Measurements from ENCODE around the gene SFXN2.

The SFXN2 gene

DNA sequence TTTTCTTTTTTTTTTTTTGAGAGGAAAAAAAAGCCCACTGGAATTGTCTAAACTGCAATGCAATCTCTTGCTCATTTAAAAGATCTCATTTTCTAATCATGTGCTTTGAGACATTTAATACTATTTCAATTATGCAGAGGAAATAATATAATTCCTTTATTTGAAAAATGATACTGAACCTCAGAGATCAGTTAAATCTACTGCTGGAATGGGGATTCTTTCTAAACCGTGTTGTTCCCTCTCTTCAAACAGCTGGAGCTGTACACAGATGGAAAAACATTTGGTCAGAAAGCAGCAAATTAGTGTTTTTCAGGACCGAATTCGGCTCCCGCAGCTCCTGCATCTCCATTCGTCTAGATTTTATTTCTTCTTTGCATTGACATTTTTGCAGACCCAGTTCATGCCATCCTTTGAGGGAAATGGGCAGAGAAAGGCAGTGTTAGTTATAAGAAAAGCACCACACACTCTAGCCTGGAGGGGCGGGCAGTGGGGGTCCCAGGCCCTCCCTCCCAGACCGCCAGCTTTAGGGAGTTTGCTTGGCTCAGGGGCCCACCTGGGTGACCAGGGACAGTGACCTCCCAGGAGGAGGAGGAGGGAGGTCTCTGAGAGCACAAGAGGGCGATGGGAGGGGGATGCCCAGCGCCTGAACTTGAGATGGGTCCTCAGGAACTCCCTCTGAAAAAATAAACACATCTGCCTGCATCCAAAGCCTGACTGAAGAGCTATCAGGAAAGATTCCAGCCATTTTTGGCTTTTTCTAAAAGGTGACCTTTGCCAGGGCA is 37.7 kb upstream of the SFXN2 start:
- TF ChIP-seq, protein P1, sequence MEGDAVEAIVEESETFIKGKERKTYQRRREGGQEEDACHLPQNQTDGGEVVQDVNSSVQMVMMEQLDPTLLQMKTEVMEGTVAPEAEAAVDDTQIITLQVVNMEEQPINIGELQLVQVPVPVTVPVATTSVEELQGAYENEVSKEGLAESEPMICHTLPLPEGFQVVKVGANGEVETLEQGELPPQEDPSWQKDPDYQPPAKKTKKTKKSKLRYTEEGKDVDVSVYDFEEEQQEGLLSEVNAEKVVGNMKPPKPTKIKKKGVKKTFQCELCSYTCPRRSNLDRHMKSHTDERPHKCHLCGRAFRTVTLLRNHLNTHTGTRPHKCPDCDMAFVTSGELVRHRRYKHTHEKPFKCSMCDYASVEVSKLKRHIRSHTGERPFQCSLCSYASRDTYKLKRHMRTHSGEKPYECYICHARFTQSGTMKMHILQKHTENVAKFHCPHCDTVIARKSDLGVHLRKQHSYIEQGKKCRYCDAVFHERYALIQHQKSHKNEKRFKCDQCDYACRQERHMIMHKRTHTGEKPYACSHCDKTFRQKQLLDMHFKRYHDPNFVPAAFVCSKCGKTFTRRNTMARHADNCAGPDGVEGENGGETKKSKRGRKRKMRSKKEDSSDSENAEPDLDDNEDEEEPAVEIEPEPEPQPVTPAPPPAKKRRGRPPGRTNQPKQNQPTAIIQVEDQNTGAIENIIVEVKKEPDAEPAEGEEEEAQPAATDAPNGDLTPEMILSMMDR (IDR thresholded peaks at IDR 0.05; ENCODE audit: low read length, missing control alignments): no peak
- no peak for DNase-seq (ENCODE audit: low read depth)
- H3K4me3 ChIP-seq (replicated peaks; ENCODE audit: low read depth, low read length): no peak overlapping the region

DNA sequence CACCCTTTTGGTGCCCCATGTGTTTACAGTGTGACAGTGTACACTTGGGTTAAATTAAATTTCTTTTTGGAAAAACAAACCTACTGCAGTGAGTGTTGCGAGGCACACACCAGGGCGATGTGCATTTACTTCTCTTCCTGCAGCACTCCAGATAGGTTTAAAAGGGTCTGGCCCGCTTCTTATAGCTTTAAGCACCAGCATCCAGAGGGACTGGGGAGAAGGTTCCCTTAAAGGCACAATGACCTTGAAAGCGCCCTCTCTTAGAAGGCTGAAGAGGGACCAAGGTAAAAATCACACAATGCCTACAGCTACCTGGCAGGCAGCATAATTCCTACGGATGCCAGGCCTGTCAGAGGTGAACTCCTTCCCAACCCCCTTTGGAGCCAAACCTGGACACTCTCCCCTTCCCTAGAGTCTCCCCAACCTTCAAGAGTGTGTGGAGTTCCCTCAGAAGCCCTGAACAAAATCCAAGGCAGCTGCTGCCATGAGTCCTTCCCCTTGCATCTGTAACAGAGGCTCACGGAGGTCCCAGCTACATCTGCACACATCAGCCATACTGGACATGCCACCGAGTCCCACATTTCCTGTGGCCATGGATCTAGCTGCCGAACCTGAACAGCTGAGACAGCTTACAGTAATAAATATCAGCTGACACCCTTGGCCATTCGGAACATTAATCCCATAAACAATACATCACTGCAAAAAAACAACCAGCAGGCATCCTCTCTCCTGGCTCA is 36.9 kb upstream of the SFXN2 start:
- H3K4me3 ChIP-seq (replicated peaks; ENCODE audit: low read depth, low read length): no peak overlapping the region
- TF ChIP-seq, protein P1 (IDR thresholded peaks at IDR 0.05; ENCODE audit: low read length, missing control alignments): no peak
- DNase-seq (ENCODE audit: low read depth): no peak

DNA sequence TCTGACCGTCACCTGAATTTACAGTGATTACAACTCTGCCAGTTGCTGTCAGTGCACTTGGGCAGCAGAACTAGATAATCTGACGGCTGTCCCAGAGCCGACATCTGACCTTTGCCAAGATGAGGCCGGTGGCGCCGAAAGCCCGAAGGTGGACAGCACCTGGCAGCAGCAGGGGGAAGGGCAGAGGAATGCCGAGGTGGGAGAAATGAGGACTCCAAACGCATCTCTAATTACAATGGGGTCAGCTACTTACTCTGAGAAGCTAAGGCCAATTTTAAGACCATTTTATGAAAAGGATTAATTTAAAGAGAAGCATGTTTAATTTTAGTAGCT is 36.4 kb upstream of the SFXN2 start:
- TF ChIP-seq, protein P1 (IDR thresholded peaks at IDR 0.05; ENCODE audit: low read length, missing control alignments): no peak
- no peak overlapping the region for H3K4me3 ChIP-seq (replicated peaks; ENCODE audit: low read depth, low read length)
- no peak for DNase-seq (ENCODE audit: low read depth)

DNA sequence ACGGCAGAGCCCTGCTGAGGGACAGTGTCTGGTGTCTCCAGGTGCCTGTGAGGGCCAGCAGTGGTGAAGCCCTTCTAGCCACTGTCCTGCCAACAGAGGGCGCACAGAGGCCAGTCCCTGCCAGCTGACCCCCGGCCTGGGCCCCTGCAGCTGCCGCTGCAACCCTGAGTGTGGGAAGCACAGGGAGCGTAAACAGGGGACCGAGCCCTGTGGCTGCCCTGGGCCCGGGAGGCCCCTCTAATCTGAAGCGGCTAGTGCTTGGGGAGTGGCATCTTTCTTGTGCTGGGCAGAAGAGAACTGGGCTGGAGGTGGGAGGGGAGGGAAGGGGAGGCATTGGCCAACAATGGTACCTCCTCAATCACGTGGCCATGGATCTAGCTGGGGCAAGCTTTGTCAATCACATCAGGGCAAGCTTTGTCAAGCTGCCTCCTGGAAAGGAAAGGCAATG is 35.6 kb upstream of the SFXN2 start:
- peak; percentile 67 for DNase-seq (ENCODE audit: low read depth)
- H3K4me3 ChIP-seq (replicated peaks; ENCODE audit: low read depth, low read length): no peak overlapping the region
- TF ChIP-seq, protein P1 (IDR thresholded peaks at IDR 0.05; ENCODE audit: low read length, missing control alignments): peak; percentile 81

DNA sequence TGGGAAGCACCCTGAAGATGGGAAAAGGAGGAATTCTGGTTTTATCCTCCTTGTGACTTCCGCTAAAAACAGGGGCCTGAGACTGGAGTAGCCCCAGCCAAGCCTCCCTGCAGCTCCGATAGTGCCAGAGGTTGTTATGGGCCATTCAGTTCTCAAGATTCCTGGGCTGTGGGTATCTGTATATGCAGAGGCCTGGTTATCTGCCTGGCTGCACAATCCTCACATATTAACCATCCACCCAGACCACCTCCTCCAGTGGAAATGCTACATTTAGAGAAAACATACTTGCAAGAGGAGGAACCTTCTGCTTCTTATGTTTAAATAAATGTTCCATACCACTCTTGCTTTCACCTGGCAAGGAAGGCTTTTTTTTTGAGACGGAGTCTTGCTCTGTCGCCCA is 34.8 kb upstream of the SFXN2 start:
- no peak for DNase-seq (ENCODE audit: low read depth)
- no peak overlapping the region for H3K4me3 ChIP-seq (replicated peaks; ENCODE audit: low read depth, low read length)
- TF ChIP-seq, protein P1 (IDR thresholded peaks at IDR 0.05; ENCODE audit: low read length, missing control alignments): no peak

DNA sequence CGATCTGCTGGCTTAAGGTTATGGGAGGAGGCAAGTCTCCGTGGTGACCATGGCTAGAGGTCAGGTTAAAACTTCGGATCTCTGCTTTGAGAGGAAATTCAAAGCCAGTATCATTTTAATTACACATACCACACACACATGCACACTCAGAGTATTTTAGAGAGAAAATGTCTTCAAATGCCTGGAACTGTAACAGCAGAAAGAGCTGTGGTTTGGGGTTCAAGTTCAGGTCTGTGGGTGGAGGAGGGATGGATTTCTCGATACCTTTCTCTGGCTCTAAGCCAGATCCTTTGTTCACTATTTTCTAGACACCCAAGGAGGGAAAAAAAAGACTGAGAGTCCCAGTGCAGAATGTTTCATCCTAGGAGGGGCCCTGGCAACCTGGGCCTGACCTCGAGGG is 32.7 kb upstream of the SFXN2 start:
- TF ChIP-seq, protein P1 (IDR thresholded peaks at IDR 0.05; ENCODE audit: low read length, missing control alignments): no peak
- DNase-seq (ENCODE audit: low read depth): no peak
- no peak overlapping the region for H3K4me3 ChIP-seq (replicated peaks; ENCODE audit: low read depth, low read length)
